Stromal cell of bone marrow (primary cell): Measurements from ENCODE around the gene CDH13.

Experiments
- DNase-seq: peaks from one replicate; pipeline ENCODE4 v3.0.0-alpha.2; 2012; ENCODE audit warnings: low read depth

The CDH13 gene

DNA sequence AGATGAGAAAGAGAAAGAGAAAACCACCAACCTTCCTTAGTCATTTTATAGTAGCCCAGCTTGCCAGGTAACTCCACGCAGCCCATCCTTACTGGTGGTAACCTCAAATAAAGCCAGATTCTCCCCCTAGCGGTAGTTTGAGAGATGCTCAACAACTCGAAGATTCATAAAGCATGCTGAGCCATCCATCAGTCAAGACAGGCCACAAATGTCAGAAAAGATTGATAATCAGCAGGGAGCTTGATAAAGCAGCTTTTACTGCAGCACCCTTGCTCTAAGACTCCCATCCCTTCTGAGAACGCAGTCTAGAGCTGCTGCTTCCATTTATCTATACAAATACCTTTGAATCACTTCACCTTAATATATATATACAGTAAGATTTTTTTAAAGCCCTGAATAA lies 729.5 kb downstream of the CDH13 start:
- DNase-seq: peak; percentile 28

GRCh38 chr16:83356986-83357385 lies 730.2 kb downstream of the CDH13 start:
- no peak for DNase-seq

DNA sequence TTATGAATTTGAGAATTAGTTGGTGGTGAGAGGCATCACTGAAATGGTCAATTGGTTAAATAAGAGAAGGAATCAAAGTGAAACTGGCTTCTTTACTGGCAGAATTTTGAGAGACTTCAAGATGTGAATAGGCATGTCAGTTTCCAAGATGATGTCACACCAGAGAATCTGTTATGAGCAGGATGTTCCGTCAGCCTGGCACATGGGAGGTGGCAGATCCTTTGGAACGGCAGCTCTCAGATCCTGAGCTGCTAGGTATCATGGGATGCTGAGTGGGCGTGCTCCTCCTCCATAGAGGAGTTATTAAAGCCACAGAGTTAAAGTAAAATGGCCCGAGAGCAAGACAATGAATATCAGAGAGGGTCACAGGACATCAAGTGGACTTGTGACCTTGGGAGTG lies 736.8 kb downstream of the CDH13 start:
- no peak for DNase-seq

- peak; percentile 18 for DNase-seq
Measured at GRCh38 chr16:83365166-83365565, 738.4 kb downstream of the CDH13 start.

DNA sequence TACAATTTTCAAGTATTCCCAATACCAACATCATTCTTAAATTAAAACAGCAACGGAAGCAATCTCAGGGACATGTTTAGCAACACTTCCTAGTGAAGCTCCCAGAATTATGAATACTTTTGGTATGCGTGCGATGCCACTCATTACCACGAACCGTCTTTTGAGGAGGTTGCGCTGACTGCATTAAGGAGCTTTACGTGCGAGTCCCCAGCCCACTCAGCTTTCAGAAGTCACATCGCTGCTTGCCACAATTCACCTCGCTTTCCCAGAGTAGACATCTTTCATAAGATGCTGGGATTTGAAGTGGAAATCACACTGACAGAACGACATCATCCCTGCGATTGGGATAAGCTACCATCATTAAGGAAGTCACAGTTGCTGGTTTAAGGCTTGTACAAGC lies 739.5 kb downstream of the CDH13 start:
- DNase-seq: no peak

DNA sequence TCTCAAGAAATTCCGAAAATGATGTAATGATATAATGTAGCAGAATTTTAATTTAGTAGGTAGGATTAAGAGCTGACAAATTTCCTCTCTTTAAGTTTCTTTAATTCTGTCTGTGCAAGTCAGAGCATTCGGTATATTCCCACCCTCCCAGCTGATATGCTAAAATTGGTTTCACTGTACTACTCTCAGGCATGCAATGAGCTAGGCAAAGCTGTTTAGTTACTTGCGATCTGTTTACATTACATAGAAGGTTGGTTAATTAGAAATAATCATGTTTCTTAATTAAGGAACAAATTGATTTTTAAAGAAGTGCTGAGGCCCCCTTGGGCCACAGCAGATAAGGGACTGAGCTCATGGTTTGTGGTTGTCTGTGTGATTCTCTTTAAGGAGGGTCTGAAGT lies 748.2 kb downstream of the CDH13 start:
- no peak for DNase-seq

- no peak for DNase-seq
Measured at GRCh38 chr16:83389751-83390150, 763.0 kb downstream of the CDH13 start.

- no peak for DNase-seq
Measured at GRCh38 chr16:83390759-83391158, 764.0 kb downstream of the CDH13 start.

DNA sequence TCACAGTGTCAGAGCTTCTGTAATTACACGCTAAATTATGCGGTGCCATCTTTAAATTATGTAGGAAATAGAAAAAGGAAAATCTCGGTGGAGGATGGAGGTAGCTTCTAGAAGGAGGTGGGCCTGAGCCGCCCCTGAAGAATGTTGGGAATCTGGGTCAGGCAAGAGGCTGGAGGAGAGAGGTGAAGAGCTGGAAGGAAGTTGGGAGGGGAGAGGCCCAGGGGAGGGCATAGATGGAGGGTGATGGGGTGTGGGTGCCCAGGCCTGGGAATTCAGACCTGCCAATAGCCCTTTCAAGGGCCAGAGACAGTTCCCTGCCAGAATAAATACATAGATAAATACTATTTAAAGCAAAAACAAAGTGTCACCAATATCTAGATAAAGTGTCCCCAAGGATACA lies 766.0 kb downstream of the CDH13 start:
- DNase-seq: no peak

DNA sequence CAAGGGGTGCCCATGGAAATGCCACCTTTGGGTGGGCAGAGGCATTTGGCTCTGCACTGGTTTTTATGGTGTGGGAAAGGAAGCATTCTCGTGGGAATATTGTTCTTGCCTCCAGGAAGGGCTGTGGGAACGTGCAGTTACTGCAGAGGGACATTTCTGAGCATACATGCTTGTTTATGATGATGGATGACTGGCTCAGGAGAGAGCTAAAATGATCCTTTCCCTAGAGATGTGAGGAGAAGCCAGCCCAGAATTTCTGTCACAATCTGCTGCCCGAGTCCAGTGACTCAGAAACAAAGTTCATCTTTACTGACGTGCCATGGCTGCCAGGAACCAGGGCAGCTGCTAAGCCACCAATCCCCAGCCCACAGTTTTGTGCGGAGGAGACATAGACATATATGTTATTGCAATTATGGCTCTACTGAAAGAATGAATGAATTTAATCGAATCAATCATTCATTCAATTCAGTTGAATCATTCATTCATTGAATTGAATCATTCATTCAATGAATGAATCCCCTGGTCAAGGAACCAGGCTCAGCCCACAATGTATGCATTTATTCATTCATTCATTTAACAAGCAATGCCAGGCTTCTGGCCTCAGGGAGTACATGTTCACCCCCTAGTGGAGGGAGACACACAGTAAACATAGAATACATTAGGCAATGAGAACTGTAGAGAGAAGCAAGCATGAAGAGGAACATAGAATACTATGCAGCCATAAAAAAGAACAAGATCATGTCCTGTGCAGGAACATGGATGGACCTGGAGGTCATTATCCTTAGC lies 766.6 kb downstream of the CDH13 start:
- DNase-seq: peak; percentile 24

GRCh38 chr16:83397601-83398291 lies 771.0 kb downstream of the CDH13 start:
- no peak for DNase-seq

DNA sequence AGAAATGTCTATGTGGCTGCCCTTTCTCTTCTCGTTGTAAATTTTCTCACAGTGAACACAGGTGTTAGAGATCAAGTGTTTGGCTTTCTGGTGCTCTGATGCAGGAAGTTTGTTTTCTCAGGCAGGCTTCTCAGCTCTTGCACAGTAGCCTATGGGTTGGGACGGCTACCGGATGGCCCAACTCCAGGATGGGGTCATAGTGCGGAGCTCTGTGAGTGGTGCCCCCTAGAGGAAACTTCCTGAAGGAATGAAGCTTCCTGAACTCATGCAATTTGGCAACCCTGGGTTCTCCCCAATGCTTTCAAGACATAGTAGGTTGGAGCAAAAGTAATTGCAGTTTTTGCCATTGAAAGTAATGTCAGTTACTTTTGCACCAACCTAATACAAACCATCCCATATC lies 773.5 kb downstream of the CDH13 start:
- no peak for DNase-seq

DNA sequence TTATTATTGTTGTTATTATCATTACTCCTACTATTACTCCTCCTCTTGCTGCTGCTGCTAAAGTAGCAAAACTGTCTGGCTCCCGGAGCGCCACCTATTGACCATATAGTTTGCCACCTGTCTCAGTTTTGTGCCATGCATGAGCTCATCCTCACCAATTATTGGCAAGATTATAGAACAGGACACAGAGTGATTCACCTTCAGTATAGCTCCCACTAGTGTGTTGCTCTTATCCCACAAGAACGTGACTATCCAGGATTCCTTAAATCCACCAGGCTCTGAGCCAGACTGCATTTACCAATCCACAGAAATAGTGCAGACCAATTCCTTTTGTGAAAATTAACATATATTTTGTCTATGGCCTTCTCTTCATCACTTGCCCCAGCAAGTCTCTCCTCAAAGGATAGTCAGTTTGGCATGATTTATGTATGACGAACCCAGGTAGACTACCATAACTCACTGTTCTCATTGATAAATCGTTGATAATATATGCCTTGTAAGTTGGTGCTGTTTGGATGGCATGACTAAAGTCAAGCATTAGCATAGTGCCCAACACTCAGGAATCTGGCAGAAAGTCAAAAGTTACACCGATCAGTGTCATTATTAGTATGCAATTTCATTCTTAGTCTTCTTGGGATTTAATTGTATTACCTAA lies 775.5 kb downstream of the CDH13 start:
- no peak for DNase-seq

- DNase-seq: peak; percentile 21
Measured at GRCh38 chr16:83402967-83403366, 776.2 kb downstream of the CDH13 start.

DNA sequence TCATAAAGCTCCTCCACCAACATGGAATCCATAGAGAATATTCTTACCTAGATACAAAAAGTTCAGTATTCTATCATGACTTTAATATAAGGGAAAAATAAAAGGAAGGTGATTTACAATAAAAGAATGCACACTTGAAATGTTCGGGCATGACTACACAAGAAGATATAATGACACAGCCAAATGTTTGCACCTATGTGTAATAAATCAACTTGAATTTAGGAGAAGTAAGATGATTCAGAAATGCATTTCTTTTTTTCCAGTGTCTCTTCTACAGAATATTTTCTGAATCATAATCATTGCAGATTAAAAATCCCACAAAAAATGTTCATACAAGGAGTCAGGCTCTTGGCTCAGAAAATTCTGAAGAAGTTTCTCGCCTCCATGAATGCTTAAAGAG lies 777.0 kb downstream of the CDH13 start:
- peak; percentile 29 for DNase-seq

- DNase-seq: no peak
Measured at GRCh38 chr16:83404261-83404660, 777.5 kb downstream of the CDH13 start.

DNA sequence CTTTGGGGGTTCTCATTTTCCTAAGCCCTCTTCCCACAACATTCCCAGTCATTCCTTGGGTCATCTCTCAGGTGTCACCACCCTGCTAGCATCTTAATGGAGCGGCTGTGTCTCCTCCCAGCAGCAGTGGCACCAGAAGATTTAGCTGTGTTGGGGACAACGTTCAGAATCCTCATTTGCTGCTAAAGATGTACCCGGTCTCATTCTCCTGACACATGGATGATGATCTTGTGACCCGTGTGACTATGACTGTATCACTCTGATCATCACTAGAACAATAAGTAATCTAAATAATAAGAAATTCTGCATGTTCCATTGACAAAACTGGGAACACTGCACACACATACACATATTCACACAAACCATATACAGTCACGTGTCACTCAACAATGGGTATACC lies 781.2 kb downstream of the CDH13 start:
- DNase-seq: no peak

GRCh38 chr16:83409347-83409746 lies 782.6 kb downstream of the CDH13 start:
- no peak for DNase-seq

- DNase-seq: no peak
Measured at GRCh38 chr16:83418565-83418964, 791.8 kb downstream of the CDH13 start.

DNA sequence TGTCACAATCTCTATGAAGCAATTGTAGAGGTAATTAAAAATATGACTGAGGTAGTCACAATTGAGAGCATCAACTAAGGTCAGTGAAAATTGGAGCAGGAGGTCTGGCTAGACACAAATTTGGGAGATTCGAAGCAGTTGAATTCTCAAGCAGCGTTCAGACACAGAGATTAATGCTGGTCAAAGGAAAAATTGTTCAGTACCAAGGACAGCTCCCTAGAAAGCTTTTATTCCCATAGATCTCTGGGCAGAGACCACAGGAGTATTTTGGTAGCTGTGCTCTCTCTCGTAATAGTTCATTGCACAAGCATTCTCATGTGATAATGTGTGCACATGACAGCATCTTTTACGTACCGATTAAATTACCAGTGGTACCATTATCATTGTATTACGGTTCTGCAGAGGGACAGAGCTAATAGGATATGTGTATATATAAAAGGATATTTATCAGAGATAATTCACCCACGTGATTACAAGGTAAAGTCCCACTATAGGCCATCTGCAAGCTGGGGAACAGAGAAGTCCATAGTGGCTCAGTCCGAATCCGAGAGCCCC lies 793.5 kb downstream of the CDH13 start:
- DNase-seq: peak; percentile 37

- peak; percentile 20 for DNase-seq
Measured at GRCh38 chr16:83433201-83433600, 806.4 kb downstream of the CDH13 start.

DNA sequence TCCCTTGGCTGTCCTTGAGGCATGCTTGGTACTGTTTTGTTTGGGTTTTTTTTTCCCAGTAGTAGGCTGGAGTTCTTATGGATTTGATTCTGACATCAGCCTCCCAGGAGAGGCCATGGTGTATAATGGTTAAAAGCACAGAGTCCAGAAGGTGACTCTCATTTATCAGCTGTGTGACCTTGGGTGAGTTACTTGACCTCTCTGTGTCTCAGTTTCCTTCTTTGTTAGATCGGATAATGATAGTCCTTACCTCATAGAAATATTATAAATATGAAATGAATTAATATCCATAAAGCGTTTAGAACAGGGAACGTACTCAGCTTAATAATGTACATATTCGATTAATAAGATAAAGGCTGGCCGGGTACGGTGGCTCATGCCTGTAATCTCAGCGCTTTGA lies 810.3 kb downstream of the CDH13 start:
- DNase-seq: no peak

DNA sequence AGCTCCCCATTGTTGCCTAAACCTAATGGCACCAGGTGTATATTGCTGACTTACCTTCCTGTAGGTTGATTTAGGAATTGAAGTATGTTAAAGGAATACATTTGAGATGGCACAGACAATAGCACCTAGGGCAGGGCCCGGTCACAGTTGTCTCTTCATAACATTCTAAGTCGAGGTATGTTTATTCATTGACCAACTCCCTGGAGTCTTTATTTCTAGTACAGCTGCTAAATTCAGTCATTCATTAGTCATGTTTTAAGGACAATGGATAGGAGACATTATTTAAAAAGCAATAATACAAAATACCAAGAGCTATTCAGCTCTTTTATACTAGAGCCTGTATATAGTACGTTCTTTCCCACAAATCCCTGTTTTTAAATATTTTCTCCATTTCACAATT lies 811.6 kb downstream of the CDH13 start:
- no peak for DNase-seq
